ENCODE results near the gene LUZP2.

DNA sequence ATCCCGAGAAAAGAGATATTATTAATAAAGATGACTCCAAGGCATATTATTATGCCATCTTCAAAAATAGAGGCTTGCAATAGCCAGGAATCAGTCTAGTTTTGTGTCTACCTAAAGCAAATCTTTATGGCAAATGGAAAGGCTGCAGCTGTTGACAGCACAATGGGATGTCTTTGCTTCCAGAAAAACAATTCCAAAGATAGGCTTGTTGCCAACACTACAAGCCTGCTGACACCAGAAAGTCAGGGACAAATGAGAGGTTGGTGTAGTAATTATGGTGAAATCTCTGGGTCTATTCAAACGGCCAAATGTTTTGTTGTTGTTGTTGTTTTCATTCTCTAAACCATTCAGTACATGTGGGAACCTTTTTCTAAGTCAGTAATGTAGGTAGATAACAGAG is 101.8 kb downstream of the LUZP2 start:
- TF ChIP-seq, protein P1, sequence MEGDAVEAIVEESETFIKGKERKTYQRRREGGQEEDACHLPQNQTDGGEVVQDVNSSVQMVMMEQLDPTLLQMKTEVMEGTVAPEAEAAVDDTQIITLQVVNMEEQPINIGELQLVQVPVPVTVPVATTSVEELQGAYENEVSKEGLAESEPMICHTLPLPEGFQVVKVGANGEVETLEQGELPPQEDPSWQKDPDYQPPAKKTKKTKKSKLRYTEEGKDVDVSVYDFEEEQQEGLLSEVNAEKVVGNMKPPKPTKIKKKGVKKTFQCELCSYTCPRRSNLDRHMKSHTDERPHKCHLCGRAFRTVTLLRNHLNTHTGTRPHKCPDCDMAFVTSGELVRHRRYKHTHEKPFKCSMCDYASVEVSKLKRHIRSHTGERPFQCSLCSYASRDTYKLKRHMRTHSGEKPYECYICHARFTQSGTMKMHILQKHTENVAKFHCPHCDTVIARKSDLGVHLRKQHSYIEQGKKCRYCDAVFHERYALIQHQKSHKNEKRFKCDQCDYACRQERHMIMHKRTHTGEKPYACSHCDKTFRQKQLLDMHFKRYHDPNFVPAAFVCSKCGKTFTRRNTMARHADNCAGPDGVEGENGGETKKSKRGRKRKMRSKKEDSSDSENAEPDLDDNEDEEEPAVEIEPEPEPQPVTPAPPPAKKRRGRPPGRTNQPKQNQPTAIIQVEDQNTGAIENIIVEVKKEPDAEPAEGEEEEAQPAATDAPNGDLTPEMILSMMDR (IDR thresholded peaks at IDR 0.05), result no peak
- no peak for TF ChIP-seq EZH2 (IDR thresholded peaks at IDR 0.05; ENCODE audit: borderline replicate concordance, insufficient read depth, low read depth, low read length, poor library complexity, severe bottlenecking)
